ENCODE measurements around the gene REG3A. TPM values are rescaled to one million over a fixed set of nuclear protein-coding genes. Genes with fewer than 3 reads are reported as not detected.

REG3A gene
- total and polyA plus RNA-seq, 2 of the 8 experiments (the other 6 are each of a cell fraction or from before 2014, with no cell fraction given): not detected

GRCh38 chr2:79120194-79120713 is 39.3 kb downstream of the REG3A start, which contains the start of gene REG1A:
Gene REG1A (plus strand): TSS chr2:79120488. CDS start chr2:79120862, 374 bp downstream.
- Histone ChIP-seq H4K20me1 (replicated peaks in 1 of 2; ENCODE audit: control insufficient read depth in 1 of 2, insufficient read depth in 2 of 2, low read length in 2 of 2) (no peaks in the 10 kb centered on the region), H3K79me2 (ENCODE audit: control insufficient read depth in 1 of 2, insufficient read depth in 2 of 2, low read length in 2 of 2) (no peaks in the 10 kb centered on the region), H2BK5ac (ENCODE audit: low read depth, low read length) (no peak within 1 kb of the TSS), H3K14ac (ENCODE audit: insufficient read length) (no peak within 1 kb of the TSS), H3K23me2 (ENCODE audit: low read depth, low read length) (no peaks in the 10 kb centered on the region), H3K4me3 (ENCODE audit: extremely low read depth in 1 of 4, insufficient read depth in 2 of 4, low read depth in 3 of 4, low read length in 4 of 4) (no peak within 1 kb of the TSS), H3K4me1 (replicated peaks in 1 of 4; ENCODE audit: control insufficient read depth in 3 of 4, insufficient read depth in 4 of 4, low read length in 3 of 4) (no peaks in the 10 kb centered on the region), H3K27me3 (replicated peaks in 1 of 4; ENCODE audit: control insufficient read depth in 3 of 4, extremely low read depth in 1 of 4, insufficient read depth in 3 of 4, low read length in 3 of 4) (no peaks in the 10 kb centered on the region), H3K4me2 (ENCODE audit: insufficient read depth in 1 of 2, low read depth in 2 of 2, low read length in 2 of 2) (no peak within 1 kb of the TSS), H2BK12ac (ENCODE audit: low read depth, low read length) (no peak within 1 kb of the TSS), H3K23ac (ENCODE audit: insufficient read length) (no peak within 1 kb of the TSS), H4K5ac (ENCODE audit: insufficient read length, low read depth, low read length) (no peak within 1 kb of the TSS), H2AK5ac (ENCODE audit: low read depth, low read length) (no peak within 1 kb of the TSS), H3K9ac (replicated peaks in 1 of 4; ENCODE audit: extremely low read depth in 1 of 4, low read depth in 3 of 4, low read length in 3 of 4) (no peak within 1 kb of the TSS), H3K18ac (ENCODE audit: extremely low read depth, low read length) (no peak within 1 kb of the TSS), H2BK20ac (ENCODE audit: low read length) (no peak within 1 kb of the TSS), H3K56ac (replicated peaks; ENCODE audit: insufficient read length, low read depth, low read length) (no peak within 1 kb of the TSS), H4K91ac (replicated peaks; ENCODE audit: insufficient read length, low read length) (no peak within 1 kb of the TSS), H3K9me3 (ENCODE audit: insufficient read depth in 2 of 2, low read depth in 1 of 2, low read length in 1 of 2) (no peaks in the 10 kb centered on the region), H2BK15ac (ENCODE audit: low read length) (no peak within 1 kb of the TSS), H3K4ac (replicated peaks; ENCODE audit: insufficient read length, low read depth, low read length) (no peak within 1 kb of the TSS), H3K27ac (ENCODE audit: low read depth, low read length) (no peak within 1 kb of the TSS), H2AFZ (ENCODE audit: low read length) (no peak within 1 kb of the TSS), H4K8ac (ENCODE audit: extremely low read depth, insufficient read depth, low read length) (no peak within 1 kb of the TSS), H2BK120ac (replicated peaks; ENCODE audit: low read depth, low read length) (no peak within 1 kb of the TSS), H3K79me1 (ENCODE audit: low read depth, low read length) (no peaks in the 10 kb centered on the region), H3K36me3 (ENCODE audit: control insufficient read depth in 2 of 4, insufficient read depth in 4 of 4, low read length in 3 of 4) (no peaks in the 10 kb centered on the region)
- no peak for FAIRE-seq
- ChIA-PET CTCF (ENCODE audit: partially characterized antibody) (no interaction called here), POLR2A (ENCODE audit: partially characterized antibody) (no interaction called here)
- DNase-seq (ENCODE audit: low read depth in 1 of 2, low spot score in 2 of 2): no peak
- 77% methylated on average over 6 of the region's 6 CpGs; no CpG with 5 or more reads in 1 of the 2 experiments for WGBS, 2 experiments (ENCODE audit: extremely low coverage in 1 of 2, insufficient coverage in 1 of 2, insufficient read length in 1 of 2, insufficient replicate concordance in 2 of 2, low coverage in 1 of 2, low lambda C conversion rate in 2 of 2, missing lambda C conversion rate in 1 of 2)
- no peak for TF ChIP-seq TAF1 (IDR thresholded peaks at IDR 0.05; ENCODE audit: low read depth, low read length)
- TF ChIP-seq E2F6 (IDR thresholded peaks at IDR 0.05): no peak
- TF ChIP-seq BCL11A (IDR thresholded peaks at IDR 0.05; ENCODE audit: low read depth in 2 of 2, low read length in 2 of 2): no peak
- no peak for TF ChIP-seq POLR2AphosphoS5 (IDR thresholded peaks at IDR 0.05; ENCODE audit: low read depth, low read length)
- no peak for TF ChIP-seq SUZ12 (IDR thresholded peaks at IDR 0.05; ENCODE audit: low read length)
- TF ChIP-seq JUND (IDR thresholded peaks at IDR 0.05; ENCODE audit: low read length): no peak
- TF ChIP-seq POLR2A (IDR thresholded peaks at IDR 0.05; ENCODE audit: control extremely low read depth in 1 of 2, low read depth in 2 of 2, low read length in 2 of 2): no peak
- no peak for TF ChIP-seq CHD1 (IDR thresholded peaks at IDR 0.05; ENCODE audit: low read depth, low read length)
- TF ChIP-seq SP2 (IDR thresholded peaks at IDR 0.05; ENCODE audit: low read length): no peak
- no peak for TF ChIP-seq EP300 (IDR thresholded peaks at IDR 0.05; ENCODE audit: borderline replicate concordance in 1 of 2, low read depth in 2 of 2, low read length in 2 of 2)
- TF ChIP-seq EZH2 (IDR thresholded peaks at IDR 0.05; ENCODE audit: low read depth, low read length, severe bottlenecking): no peak
- no peak for TF ChIP-seq GTF2F1 (IDR thresholded peaks at IDR 0.05; ENCODE audit: borderline replicate concordance, low read depth, low read length)
- TF ChIP-seq ASH2L (IDR thresholded peaks at IDR 0.05; ENCODE audit: low read length): no peak

Measured in H1 (cell line).